Esophagus muscularis mucosa (tissue), 4 donors: ENCODE data around the gene GPX7. TPM values are rescaled to one million over a fixed set of nuclear protein-coding genes. Genes with fewer than 3 reads are reported as not detected.

Source experiments
- total RNA-seq, 4 donors: library from RNA; depleted of rRNA; stranded (reverse); fragments of >200 nt; gene quantifications; one replicate each; pipeline versions ENCODE4 v1.1.0 to v1.2.1, GENCODE V29; 2016

GPX7 gene
- total RNA-seq, 4 donors from 2014 or later: 9.3 to 17.3 (median 16.4) TPM

Other genes with a start within 250 kb of the GPX7 start
- 10 to 100 TPM; 19.5 to 30.3 (median 25.1) TPM for gene CC2D1B, start 236.2 kb upstream of the GPX7 start, total RNA-seq
- gene ORC1, start 197.9 kb upstream of the GPX7 start, total RNA-seq: 1 to 10 TPM in 1 of 4 donors, under 1 TPM in 3; 0.17 to 1.2 (median 0.33) TPM
- gene PRPF38A, start 197.8 kb upstream of the GPX7 start, total RNA-seq: 10 to 100 TPM; 10.9 to 21.7 (median 13.7) TPM
- gene TUT4, start 49.3 kb upstream of the GPX7 start, total RNA-seq: 10 to 100 TPM; 32.3 to 58.6 (median 42.7) TPM
- under 1 TPM in 2 of 4 donors, not detected in 2; 0.17 to 0.57 TPM for gene SHISAL2A, start 30.8 kb downstream of the GPX7 start, total RNA-seq
- gene COA7, start 96.0 kb downstream of the GPX7 start, total RNA-seq: 1 to 10 TPM; 8.3 to 9.7 (median 9.2) TPM
- gene ZYG11B, start 124.1 kb downstream of the GPX7 start, total RNA-seq: 10 to 100 TPM; 42.1 to 72.2 (median 52.2) TPM
- gene ZYG11A, start 240.4 kb downstream of the GPX7 start, total RNA-seq: not detected